AML-193 (cell line): ENCODE results near the gene ZNF692.
"Not testable (repeated sequence)": the region's sequence is repeated elsewhere in the genome, so short reads cannot be mapped to it uniquely, and the experiment has no call there.

ENCODE experiments used
- DNase-seq, 2 experiments: peaks; one replicate each; lab custom pipeline; 2025; lab: John Stamatoyannopoulos, UW

The ZNF692 gene

DNA sequence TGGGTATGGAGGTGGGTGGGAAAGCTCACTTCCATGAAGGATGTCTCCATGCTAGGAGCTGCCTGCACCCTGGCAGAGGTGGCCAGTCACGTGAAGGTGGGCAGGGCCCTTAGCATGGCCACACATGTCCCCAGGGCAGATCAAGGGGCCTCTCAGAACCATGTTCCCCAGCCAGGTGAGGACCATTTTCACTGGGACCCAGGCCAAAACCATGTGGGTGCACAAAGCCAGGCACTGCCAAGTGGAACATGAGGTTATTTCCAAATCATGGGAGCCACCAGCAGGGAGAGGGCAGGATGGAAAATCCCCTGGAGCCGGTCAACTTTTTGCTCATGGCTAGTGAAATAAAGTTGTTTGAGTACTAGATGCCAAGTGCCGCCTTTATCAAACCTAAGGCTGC is 9.7 kb downstream of the ZNF692 start:
- no peak for DNase-seq

DNA sequence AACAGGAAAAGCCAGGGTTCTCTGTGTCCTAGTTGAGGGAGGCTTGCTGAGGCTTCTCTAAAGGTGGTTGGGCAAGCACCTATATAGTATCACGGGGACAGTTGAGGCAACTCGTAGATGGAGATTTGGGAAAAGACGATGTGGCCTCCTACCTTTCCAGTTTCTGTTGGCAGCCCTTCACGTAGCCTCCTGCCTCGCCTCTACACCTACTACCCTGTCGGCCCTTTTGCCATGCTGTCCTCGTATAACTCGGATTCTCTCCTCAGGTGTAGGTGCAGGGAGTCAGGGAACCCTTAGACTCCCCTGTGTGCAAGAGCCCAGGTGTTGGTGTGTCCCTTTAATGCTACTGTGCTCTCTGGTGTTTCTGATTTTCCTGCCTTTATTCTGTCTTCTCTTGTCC is 10.3 kb downstream of the ZNF692 start:
- DNase-seq = no peak

DNA sequence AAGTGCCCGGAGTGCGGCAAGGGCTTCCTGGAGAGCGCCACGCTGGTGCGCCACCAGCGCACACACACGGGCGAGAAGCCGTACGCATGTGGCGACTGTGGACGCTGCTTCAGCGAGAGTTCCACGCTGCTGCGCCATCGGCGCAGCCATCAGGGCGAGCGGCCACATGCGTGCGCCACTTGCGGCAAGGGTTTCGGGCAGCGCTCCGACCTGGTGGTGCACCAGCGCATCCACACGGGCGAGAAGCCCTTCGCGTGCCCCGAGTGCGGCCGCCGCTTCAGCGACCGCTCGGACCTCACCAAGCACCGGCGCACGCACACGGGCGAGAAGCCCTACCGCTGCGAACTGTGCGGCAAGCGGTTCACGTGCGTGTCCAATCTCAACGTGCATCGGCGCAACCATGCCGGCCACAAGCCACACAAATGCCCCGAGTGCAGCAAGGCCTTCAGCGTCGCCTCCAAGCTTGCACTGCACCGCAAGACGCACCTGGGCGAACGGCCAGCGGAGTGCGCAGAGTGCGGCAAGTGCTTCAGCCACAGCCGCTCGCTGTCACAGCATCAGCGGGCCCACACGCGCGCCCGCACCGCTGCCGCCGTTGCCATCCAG is 10.8 kb downstream of the ZNF692 start:
- no peak for DNase-seq

DNA sequence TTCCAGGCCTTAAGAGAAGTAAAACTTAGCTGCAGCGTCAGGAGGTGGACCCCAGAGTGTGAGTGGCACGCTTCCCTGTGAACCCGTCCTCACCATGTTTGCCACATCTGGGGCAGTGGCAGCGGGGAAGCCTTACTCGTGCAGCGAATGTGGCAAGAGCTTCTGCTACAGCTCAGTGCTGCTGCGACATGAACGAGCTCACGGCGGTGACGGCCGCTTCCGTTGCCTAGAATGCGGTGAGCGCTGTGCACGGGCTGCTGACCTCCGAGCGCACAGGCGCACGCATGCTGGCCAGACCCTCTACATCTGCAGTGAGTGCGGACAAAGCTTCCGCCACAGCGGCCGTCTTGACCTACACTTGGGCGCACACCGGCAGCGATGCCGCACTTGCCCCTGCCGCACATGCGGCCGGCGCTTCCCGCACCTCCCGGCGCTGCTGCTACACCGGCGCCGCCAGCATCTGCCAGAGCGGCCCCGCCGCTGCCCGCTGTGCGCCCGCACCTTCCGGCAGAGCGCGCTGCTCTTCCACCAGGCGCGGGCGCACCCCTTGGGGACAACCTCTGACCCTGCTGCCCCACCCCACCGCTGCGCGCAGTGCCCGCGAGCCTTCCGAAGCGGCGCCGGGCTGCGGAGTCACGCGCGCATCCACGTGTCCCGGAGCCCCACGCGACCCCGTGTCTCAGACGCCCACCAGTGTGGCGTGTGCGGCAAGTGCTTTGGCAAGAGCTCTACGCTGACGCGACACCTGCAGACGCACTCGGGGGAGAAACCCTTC is 11.5 kb downstream of the ZNF692 start:
- DNase-seq = no peak

DNA sequence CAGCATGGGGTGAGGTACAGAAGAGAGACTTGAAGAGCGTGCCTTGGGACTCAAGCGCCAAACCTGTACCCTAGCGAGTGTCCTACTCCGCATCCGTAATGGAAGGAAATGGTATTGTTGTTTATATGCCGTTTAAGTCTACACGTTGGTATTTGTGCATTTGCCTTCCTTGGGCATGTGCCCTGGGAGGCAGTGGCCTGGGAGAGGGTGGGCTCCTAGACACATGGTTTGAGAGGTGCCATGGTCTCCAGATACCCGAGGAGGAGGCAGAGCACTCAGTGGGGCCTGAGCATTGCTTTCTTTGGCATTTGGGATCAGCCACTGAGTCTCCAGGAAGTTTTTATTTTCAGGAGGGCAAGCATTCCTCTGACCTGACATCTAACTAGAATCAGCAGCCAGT is 14.4 kb downstream of the ZNF692 start:
- DNase-seq = no peak

DNA sequence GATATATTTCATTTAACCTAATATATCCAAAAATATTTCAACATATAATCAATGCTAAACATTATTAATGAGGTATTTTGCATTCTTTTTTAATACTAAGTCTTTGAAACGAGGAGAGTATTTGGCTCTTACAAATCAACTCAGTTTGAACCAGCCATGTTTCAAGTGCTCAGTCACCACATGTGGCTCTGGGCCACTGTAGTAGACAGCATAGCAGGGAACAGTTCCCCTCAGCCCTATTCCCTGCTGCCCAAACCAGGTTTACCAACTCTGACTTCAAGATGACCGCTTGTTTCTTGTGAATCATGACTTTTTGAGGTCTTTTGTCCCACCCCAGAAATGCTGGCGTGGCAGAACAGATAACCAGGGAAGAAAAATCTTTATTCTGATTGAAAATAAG is 15.2 kb downstream of the ZNF692 start:
- no peak for DNase-seq

DNA sequence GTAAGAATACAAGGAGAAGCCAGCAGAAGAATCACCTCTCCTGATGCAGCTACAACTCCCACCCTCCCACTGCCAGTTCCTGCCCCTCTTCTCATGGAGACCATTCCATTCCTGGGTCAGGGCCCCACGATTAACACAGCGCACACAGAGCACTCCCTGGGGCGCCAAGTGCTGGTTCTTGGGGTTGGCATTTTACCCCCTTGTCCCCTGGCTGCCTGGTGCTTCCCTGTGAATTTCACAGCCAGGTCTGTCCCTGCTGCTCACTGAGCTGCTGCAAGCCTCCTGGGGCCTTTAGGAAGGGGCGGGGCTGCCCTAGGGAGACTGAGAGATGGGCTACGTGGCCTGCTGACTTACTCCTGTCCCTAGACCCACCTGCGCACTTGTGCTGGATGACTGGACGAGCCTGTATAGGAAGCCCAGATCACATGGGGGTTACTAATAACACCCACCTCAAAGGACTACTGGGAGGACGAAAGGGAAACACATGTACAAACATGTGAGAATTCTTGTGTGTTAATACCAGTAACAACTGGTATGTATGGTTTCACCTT is 16.0 kb downstream of the ZNF692 start:
- DNase-seq = no peak

DNA sequence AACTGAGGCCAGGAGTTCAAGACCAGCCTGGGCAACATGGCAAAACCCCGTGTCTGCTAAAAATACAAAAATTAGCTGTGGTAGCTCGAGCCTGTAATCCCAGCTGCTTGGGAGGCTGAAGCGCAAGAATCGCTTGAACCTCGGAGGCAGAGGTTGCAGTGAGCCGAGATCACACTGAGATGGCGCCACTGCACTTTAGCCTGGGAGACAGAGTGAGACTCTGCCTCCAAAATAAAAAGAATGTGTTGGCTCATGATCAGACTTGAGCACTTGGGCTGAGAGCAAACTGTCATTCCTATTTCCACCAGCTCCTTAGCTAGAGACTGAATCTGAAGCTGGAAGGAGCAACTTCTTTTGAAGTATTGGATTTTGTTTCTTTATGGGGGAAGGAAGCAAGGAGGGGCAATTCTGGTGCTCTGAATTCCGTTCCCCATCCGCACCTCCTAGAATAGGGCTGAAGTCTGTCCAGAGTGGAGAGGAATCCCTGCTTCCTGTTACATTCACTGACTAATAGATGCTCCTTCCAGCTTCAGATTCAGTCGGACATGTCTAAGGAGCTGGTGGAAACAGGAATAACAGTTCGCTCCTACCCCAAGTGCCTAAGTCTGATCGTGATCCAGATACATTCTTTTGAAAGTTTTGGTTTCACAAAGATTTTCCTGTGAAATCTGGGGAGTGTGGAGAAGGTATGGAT is 17.0 kb downstream of the ZNF692 start:
- DNase-seq = peak; percentile 59 to 67

DNA sequence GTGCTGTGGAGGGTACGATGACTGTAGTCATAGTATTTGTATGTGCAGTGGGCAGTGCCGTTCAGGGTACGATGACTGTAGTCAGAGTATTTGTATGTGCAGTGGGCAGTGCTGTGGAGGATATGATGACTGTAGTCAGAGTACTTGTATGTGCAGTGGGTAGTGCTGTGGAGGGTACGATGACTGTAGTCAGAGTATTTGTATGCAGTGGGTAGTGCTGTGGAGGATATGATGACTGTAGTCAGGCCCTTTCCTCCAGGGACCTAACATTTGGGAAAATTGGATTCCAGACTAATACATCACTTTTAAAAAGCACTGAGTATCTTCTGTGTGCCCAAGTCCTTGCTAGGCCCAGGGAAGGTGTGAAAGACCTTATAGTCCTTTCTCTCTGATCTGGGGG is 17.9 kb downstream of the ZNF692 start:
- DNase-seq = no peak

DNA sequence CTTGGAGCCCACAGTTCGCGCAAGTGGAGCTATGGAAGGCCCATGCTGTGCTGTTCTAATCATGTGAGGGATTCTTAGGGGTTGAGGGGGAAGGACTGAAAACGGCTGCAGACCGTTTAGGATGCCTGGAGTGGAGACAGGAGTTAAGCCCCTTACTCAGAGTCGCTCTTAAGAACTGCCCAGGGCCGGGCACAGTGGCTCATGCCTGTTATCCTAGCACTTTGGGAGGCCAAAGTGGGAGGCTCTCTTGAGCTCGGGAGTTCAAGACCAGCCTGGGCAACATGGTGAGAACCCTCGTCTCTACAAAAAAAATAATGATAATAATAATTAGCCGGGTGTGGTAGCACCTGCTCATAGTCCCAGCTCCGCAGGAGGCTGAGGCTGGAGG is 19.7 kb downstream of the ZNF692 start:
- DNase-seq = no peak

DNA sequence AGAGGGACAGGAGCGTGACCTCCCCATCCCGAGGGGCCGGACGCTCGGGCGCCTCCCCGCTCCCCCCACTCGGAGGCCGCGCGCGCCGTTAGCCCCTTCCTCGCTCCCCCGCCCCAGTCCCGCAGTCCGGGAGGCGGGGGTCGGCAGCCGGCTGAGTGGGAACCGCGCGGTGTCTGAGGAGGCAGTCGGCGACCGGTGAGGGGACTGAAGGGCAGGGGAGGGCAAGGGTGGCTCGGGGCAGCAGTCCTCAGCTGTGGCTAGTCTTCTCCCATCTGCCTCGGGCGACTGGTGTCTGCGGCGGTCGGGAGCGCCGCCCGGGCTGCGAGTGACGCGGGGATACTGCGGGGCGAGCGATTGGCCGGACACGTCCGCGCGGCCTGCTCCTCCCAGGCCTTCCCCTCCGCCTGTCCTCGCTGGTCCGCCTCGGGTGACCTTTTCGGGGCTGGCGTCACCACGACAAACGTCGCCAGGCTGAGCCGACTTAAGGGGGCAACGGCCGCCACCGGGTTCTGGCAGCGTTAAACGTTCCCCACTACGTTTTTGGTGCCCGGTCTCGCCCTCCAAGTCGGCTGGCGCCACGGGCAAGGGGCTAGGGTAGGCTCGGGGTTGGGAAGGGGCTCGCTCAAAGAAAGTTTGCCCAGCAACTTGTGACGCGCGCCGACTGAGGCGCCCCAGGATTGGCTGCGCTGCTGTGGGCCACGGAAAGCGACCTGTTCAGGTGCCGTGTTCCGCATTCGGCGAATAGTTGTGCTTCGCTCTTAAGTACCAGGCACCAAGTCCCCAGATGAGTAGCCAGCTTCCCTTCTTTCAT is 20.3 kb downstream of the ZNF692 start:
- DNase-seq = peak; percentile 73 to 76

DNA sequence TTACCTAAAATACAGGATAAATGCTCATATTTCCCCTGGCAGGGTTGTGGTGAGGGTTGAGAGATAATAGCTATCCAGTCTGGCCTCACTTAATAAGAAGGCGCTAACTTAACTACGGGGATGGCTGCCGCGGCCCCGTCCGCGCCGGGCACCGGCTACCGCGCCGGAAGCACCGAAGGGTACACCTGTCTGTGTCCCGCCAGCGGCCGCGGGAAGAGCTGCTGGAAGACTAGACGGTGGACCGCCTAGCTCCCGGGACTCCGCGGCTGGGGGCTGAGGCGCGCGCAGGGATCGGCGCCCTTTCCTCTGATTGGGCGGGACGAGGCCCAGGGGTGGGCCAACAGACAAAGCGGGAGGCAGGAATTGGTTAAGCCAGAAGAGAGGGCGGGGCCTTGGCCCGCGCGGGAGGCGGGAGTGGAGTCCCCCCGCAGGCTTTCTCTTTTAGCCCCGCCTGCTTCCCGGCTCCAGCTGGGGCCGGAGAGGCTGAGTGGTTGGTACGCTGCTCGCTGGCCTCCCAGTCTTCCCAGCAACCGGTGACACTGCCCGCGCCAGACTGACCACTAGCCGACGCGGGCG is 21.0 kb downstream of the ZNF692 start, which contains the start of gene ZNF672:
Gene ZNF672 (plus strand): TSS at position 444 of the 576 bp plus-strand sequence. CDS start 9,051 bp downstream, outside the sequence.
- DNase-seq = peak; percentile 94 to 95

DNA sequence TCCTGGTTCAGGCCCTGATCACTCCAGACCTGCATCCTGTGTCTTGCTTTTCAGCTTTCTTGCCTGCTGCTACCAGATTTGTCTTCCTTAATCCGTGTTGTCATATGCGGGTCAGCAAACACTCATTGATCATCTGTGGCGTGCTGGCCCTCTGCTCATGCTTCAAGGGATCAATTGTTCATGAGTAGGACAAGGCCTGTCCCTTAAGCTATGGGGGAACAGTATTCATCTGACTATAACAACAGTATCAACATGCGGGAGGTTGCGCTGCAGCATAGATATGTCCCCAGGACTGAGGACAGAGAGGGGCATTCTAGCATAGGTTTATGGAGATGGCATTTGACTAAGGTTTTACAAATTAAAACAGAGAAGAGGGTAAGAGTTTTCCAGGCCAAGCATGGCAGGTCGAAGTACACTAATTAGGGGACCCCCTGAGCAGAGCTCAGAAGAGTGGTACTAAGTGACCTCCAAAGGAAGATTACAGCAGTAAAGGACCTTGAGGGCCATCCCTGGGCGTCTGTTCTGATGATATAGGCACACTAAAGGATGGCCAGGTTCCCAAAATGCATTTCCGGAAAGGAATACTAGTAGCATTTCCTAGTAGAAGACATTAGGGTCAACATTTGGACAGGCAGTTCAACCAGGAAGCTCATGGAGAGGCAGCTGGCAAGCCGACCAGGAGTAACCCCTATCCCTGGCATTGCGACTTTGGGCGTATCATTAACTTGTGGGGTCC is 21.7 kb downstream of the ZNF692 start:
- no peak for DNase-seq

DNA sequence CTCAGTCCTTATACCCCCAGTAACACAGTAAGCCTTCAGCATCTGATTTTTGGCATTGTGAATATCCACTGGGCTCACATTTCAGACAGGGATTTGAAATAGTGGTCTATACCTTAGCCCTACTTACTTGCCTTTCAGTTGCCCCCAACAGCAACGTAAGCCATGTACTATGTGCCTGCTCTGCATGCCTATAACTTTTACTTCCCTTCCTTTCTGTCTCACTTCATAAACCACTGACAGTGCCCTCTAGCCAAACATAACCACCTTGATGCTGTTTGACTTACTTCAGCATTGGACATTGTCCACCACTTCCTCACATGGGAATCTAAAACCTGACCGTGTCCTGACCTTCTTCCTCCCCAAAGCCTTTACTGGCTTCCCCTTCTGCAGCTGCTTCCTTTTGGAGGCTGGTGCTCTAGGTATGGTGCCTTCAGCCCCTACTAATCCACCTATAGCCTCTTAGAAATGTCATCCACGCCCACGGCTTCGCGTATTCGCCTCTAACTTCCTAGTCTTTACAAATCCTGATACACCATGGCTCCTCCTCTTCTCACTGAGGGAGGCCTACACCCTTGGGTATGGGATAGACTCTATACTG is 24.4 kb downstream of the ZNF692 start:
- DNase-seq = peak; percentile 42 to 50

DNA sequence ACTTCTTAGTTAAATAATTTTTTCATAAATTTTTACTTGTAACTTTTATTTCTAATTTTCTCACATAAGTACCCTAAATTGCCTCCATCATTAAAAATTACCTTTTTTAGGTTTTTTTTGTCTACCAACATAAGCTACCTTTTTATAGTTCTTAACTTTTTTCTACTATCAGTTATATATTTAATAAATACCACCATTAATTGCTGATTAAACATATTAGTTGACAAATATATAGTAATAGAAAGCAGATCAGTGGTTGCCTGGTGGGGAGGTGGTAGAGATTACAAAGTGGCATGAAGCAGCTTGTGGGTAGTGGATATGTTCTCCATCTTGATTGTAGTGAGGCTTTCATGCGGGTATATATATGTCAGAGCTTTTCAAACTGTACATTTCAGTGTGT is 27.0 kb downstream of the ZNF692 start:
- no peak for DNase-seq

DNA sequence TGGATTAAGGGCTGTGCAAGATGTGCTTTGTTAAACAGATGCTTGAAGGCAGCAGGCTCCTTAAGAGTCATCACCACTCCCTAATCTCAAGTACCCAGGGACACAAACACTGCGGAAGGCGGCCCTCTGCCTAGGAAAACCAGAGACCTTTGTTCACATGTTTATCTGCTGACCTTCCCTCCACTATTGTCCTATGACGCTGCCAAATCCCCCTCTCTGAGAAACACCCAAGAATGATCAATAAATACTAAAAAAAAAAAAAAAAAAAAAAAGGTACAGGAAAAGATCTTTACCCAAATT is 28.2 kb downstream of the ZNF692 start:
- DNase-seq = not testable (repeated sequence)

DNA sequence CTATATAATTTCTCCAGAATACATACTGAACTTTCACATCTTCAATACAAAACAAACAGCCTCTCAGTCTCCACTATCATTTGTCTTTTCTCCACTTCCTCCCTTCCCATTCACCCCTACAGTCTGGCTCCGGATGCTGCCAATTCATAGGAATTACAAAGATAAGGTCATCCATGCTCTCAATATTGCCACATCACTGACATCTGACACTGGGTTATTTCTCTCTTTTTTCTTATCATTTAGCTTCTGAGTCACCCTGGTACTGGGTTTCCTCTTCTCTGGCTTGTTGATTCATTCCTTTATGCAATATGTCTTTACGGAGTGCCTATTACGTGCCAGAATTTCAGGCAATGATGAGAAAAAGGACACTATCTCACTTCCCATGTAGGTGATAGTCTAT is 30.0 kb downstream of the ZNF692 start:
- peak; percentile 68 to 74 for DNase-seq

DNA sequence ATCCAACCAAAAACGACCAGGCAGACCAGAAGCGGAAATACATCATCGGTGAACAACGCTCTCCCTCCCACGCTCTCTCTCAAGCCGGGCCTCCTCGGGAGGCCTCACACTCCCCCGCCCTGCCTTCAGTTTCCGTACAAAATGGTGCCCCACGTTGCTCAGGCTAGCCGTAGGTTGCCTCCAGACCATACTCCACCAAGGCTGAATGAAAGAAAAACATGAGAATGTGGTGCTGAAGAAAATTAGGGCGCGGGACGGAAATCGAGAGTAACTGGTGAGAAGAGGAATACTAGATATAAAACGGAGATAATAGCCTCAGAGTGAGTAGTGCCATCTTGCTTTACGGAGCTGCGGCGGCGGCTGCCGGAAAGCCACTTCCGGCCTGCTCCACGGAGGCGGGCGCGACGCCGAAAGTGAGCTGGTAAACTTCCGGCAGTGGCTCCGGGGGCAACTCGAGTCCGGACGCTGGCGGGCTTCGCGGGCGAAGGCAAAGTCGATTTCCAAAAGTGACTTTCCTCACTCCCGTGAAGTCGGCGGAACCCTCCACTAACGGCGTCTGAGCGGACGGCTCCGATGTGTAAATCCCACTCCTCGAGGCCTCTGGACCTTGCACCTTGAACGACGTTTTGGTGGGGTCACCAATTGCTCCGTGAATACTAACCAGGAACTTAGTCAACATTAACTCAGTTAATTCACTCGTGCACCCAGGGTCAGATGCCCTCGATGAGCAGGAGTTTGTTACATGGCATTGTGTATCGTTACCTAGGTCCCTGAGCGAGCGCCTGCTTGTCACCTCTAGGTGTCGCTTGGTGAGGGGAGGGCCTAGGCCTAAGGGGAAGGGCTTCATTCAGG is 32.8 kb downstream of the ZNF692 start, which contains the start of gene SH3BP5L:
Gene SH3BP5L (minus strand): TSS at position 7 of the 852 bp plus-strand sequence. CDS start 980 bp downstream, outside the sequence.
- peak; percentile 89 to 94 for DNase-seq

DNA sequence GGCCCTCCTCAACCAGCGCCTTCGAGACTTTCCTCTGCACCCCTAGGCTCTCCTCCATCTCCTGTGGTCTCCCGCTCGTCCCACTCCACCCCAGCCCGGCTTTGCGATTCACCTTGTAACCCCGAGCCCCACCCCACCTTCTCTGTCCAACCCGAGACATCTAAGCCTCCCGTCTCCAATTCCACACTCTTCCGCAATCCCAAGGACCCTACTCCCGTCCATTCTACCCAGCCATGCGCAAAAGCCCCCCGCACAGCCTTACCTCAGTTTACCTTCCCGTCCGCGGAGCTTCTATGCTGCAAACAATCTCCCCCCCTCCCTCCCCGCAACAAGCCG is 33.3 kb downstream of the ZNF692 start:
- DNase-seq = no peak

DNA sequence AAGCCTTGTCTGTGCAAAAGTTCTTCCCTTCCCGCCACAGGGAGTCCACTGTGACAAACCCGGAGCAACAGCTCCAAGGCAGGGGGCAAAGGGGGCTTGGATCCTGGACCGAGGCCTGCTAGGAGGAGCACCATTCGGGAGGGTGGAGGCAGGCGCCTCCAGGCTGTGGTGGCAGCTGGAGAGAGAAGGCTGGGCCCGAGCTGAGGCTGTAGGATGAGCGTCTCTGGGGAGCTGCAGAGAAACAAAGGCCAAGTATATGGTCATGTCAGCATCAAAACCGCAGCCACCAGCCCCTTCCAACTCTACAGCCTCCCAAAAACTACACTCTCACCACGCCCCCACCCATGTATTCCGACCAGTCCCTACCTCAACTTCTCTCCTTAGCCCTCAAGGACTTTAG is 33.7 kb downstream of the ZNF692 start:
- no peak for DNase-seq
